ENCODE results near the gene PARD3. TPM values are rescaled to one million over a fixed set of nuclear protein-coding genes. Genes with fewer than 3 reads are reported as not detected.

The PARD3 gene
- total and polyA plus RNA-seq, 2 experiments from 2014 or later, result 6.3 to 21.2 TPM

- WGBS, 2 experiments (ENCODE audit: low coverage in 1 of 2, low lambda C conversion rate in 2 of 2, missing lambda C conversion rate in 2 of 2), result 72 to 78% methylated on average over 3 of the region's 3 CpGs
- no peaks in the 10 kb centered on the region for H3K27me3 ChIP-seq (replicated peaks; ENCODE audit: insufficient read depth)
- no peak for DNase-seq
- H3K9me3 ChIP-seq (ENCODE audit: low read depth), result no peaks in the 10 kb centered on the region
- no peak overlapping the region for H3K27ac ChIP-seq
- H4K20me1 ChIP-seq (ENCODE audit: insufficient read depth), result no peaks in the 10 kb centered on the region
- H3K79me2 ChIP-seq (ENCODE audit: insufficient read depth), result no peaks in the 10 kb centered on the region
- H3K9me2 ChIP-seq (ENCODE audit: insufficient read depth), result no peaks in the 10 kb centered on the region
- no peak for TF ChIP-seq EZH2 (IDR thresholded peaks at IDR 0.05; ENCODE audit: insufficient read depth, poor library complexity, severe bottlenecking)
- in situ Hi-C loops (cut with MboI), result no loop called here
- H3F3A ChIP-seq (ENCODE audit: insufficient read depth), result no peaks in the 10 kb centered on the region
- H2AFZ ChIP-seq, result no peak overlapping the region
- no peaks in the 10 kb centered on the region; the same call in none of the 2 replicates for H3K4me1 ChIP-seq (ENCODE audit: insufficient read depth)
- H3K9ac ChIP-seq, result no peak overlapping the region
- no peak overlapping the region for H3K4me2 ChIP-seq (ENCODE audit: unreplicated experiment)
- no peaks in the 10 kb centered on the region for H3K36me3 ChIP-seq (ENCODE audit: low read depth)
- no peak overlapping the region for H3K4me3 ChIP-seq
Observed at GRCh38 chr10:34191406-34191805, 623.7 kb downstream of the PARD3 start.

GRCh38 chr10:34190580-34190979 is 624.5 kb downstream of the PARD3 start:
- H3K4me1 ChIP-seq (ENCODE audit: insufficient read depth), result no peaks in the 10 kb centered on the region; the same call in none of the 2 replicates
- no peaks in the 10 kb centered on the region for H3K79me2 ChIP-seq (ENCODE audit: insufficient read depth)
- H3K36me3 ChIP-seq (ENCODE audit: low read depth), result no peaks in the 10 kb centered on the region
- no peak for DNase-seq
- H3K9ac ChIP-seq, result no peak overlapping the region
- H4K20me1 ChIP-seq (ENCODE audit: insufficient read depth), result no peaks in the 10 kb centered on the region
- H3K4me3 ChIP-seq, result no peak overlapping the region
- no peak overlapping the region for H2AFZ ChIP-seq
- no peak overlapping the region for H3K27ac ChIP-seq
- H3F3A ChIP-seq (ENCODE audit: insufficient read depth), result no peaks in the 10 kb centered on the region
- no peaks in the 10 kb centered on the region for H3K9me3 ChIP-seq (ENCODE audit: low read depth)
- no peaks in the 10 kb centered on the region for H3K9me2 ChIP-seq (ENCODE audit: insufficient read depth)
- TF ChIP-seq EZH2 (IDR thresholded peaks at IDR 0.05; ENCODE audit: insufficient read depth, poor library complexity, severe bottlenecking), result no peak
- TF ChIP-seq EZH2phosphoT487 (IDR thresholded peaks at IDR 0.05; ENCODE audit: insufficient read depth, low read depth), result no peak
- H3K27me3 ChIP-seq (replicated peaks; ENCODE audit: insufficient read depth), result no peaks in the 10 kb centered on the region
- in situ Hi-C loops (cut with MboI), result no loop called here
- no peak overlapping the region for H3K4me2 ChIP-seq (ENCODE audit: unreplicated experiment)
- WGBS, 2 experiments (ENCODE audit: low coverage in 1 of 2, low lambda C conversion rate in 2 of 2, missing lambda C conversion rate in 2 of 2), result 92 to 93% methylated on average over 7 of the region's 7 CpGs

- H3K4me3 ChIP-seq, result no peak overlapping the region
- H3F3A ChIP-seq (ENCODE audit: insufficient read depth), result no peaks in the 10 kb centered on the region
- 93 to 98% methylated on average over 1 of the region's 1 CpG for WGBS, 2 experiments (ENCODE audit: low coverage in 1 of 2, low lambda C conversion rate in 2 of 2, missing lambda C conversion rate in 2 of 2)
- no peaks in the 10 kb centered on the region for H3K79me2 ChIP-seq (ENCODE audit: insufficient read depth)
- H3K9ac ChIP-seq, result no peak overlapping the region
- no peaks in the 10 kb centered on the region for H3K36me3 ChIP-seq (ENCODE audit: low read depth)
- TF ChIP-seq EZH2phosphoT487 (IDR thresholded peaks at IDR 0.05; ENCODE audit: insufficient read depth, low read depth), result no peak
- TF ChIP-seq EZH2 (IDR thresholded peaks at IDR 0.05; ENCODE audit: insufficient read depth, poor library complexity, severe bottlenecking), result no peak
- no peak overlapping the region for H3K27ac ChIP-seq
- no peak for DNase-seq
- H3K9me3 ChIP-seq (ENCODE audit: low read depth), result no peaks in the 10 kb centered on the region
- no peak overlapping the region for H2AFZ ChIP-seq
- H3K9me2 ChIP-seq (ENCODE audit: insufficient read depth), result no peaks in the 10 kb centered on the region
- H3K4me1 ChIP-seq (ENCODE audit: insufficient read depth), result no peaks in the 10 kb centered on the region; the same call in none of the 2 replicates
- H4K20me1 ChIP-seq (ENCODE audit: insufficient read depth), result no peaks in the 10 kb centered on the region
- no peak overlapping the region for H3K4me2 ChIP-seq (ENCODE audit: unreplicated experiment)
- in situ Hi-C loops (cut with MboI), result no loop called here
- H3K27me3 ChIP-seq (replicated peaks; ENCODE audit: insufficient read depth), result no peaks in the 10 kb centered on the region
Observed at GRCh38 chr10:34189830-34190229, 625.3 kb downstream of the PARD3 start.

- H2AFZ ChIP-seq, result no peak overlapping the region
Observed at GRCh38 chr10:34188221-34188620, 626.9 kb downstream of the PARD3 start.

GRCh38 chr10:34187201-34187600 is 627.9 kb downstream of the PARD3 start:
- H3K9me2 ChIP-seq (ENCODE audit: insufficient read depth), result no peaks in the 10 kb centered on the region
- 5 to 11% methylated on average over 1 of the region's 1 CpG for WGBS, 2 experiments (ENCODE audit: low coverage in 1 of 2, low lambda C conversion rate in 2 of 2, missing lambda C conversion rate in 2 of 2)
- H3K27ac ChIP-seq, result no peak overlapping the region
- no peaks in the 10 kb centered on the region for H3K27me3 ChIP-seq (replicated peaks; ENCODE audit: insufficient read depth)
- H3K36me3 ChIP-seq (ENCODE audit: low read depth), result no peaks in the 10 kb centered on the region
- no peak overlapping the region for H3K9ac ChIP-seq
- H3K4me3 ChIP-seq, result no peak overlapping the region
- H2AFZ ChIP-seq, result no peak overlapping the region
- peak; percentile 26 for DNase-seq
- TF ChIP-seq EZH2 (IDR thresholded peaks at IDR 0.05; ENCODE audit: insufficient read depth, poor library complexity, severe bottlenecking) (no peak), EZH2phosphoT487 (IDR thresholded peaks at IDR 0.05; ENCODE audit: insufficient read depth, low read depth) (no peak)
- in situ Hi-C loops (cut with MboI), result no loop called here
- 0 out of 2 replicates have a peak, but pooled peaks cover 1% of the 10 kb centered on the region for H3F3A ChIP-seq (ENCODE audit: insufficient read depth)
- no peaks in the 10 kb centered on the region for H3K79me2 ChIP-seq (ENCODE audit: insufficient read depth)
- no peaks in the 10 kb centered on the region for H4K20me1 ChIP-seq (ENCODE audit: insufficient read depth)
- no peak overlapping the region for H3K4me2 ChIP-seq (ENCODE audit: unreplicated experiment)
- no peaks in the 10 kb centered on the region for H3K9me3 ChIP-seq (ENCODE audit: low read depth)
- no peaks in the 10 kb centered on the region; the same call in 1 of the 2 replicates for H3K4me1 ChIP-seq (ENCODE audit: insufficient read depth)

More at GRCh38 chr10:34188221-34188620, 626.9 kb downstream of the PARD3 start:
- WGBS, 2 experiments (ENCODE audit: low coverage in 1 of 2, low lambda C conversion rate in 2 of 2, missing lambda C conversion rate in 2 of 2), result 92 to 94% methylated on average over 5 of the region's 5 CpGs
- no peak for DNase-seq
- Histone ChIP-seq H3K27me3 (replicated peaks; ENCODE audit: insufficient read depth) (no peaks in the 10 kb centered on the region), H3K27ac (no peak overlapping the region), H3K36me3 (ENCODE audit: low read depth) (no peaks in the 10 kb centered on the region), H3K9me3 (ENCODE audit: low read depth) (no peaks in the 10 kb centered on the region), H4K20me1 (ENCODE audit: insufficient read depth) (no peaks in the 10 kb centered on the region), H3K9me2 (ENCODE audit: insufficient read depth) (no peaks in the 10 kb centered on the region), H3K4me2 (ENCODE audit: unreplicated experiment) (no peak overlapping the region), H3F3A (ENCODE audit: insufficient read depth) (no peaks in the 10 kb centered on the region), H3K9ac (no peak overlapping the region), H3K4me3 (no peak overlapping the region), H3K4me1 (ENCODE audit: insufficient read depth) (no peaks in the 10 kb centered on the region; the same call in 1 of the 2 replicates), H3K79me2 (ENCODE audit: insufficient read depth) (no peaks in the 10 kb centered on the region)
- TF ChIP-seq EZH2phosphoT487 (IDR thresholded peaks at IDR 0.05; ENCODE audit: insufficient read depth, low read depth) (no peak), EZH2 (IDR thresholded peaks at IDR 0.05; ENCODE audit: insufficient read depth, poor library complexity, severe bottlenecking) (no peak)
- in situ Hi-C loops (cut with MboI), result no loop called here
